Pons (tissue), 1 donor: ENCODE results near the gene EFHD1.

ENCODE experiments used
- DNase-seq: peaks from one replicate; pipeline ENCODE4 v3.0.0-alpha.2; 2016; ENCODE audit warnings: low spot score

EFHD1 gene

DNA sequence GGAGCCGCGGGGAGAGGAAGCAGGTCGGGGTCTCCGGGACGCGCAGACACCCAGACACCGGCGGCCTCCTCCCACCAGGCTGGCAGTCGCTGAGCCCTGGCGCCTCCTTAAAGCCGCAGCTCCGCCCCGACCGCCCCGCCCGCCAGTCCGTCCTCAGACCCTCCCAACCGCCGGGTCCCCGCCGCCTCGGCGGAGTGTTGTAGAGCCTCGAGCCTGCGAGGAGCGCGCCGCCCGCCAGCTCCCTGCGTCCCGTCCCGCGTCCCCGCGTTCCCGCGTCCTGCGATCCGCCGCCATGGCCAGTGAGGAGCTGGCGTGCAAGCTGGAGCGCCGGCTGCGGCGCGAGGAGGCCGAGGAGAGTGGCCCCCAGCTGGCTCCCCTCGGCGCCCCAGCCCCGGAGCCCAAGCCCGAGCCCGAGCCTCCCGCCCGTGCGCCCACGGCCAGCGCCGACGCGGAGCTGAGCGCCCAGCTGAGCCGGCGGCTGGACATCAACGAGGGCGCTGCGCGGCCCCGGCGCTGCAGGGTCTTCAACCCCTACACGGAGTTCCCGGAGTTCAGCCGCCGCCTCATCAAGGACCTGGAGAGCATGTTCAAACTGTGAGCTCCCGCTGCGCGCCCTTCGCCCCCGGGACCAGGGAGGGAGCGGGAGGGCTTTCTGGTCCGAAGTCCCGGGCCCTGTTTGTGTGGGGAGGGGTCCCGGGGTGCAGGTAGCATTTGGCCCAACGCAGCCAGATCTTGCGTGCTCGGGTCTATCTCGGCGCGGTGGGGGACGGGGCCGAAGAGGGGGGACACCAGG is at the start of gene EFHD1:
TSS of gene EFHD1 (plus strand) at position 192 of the 793 bp plus-strand sequence. CDS start at position 293, 101 bp downstream.
- DNase-seq: peak; percentile 68

- DNase-seq: no peak
Measured at GRCh38 chr2:232584238-232584637, 49.2 kb upstream of the EFHD1 start.

DNA sequence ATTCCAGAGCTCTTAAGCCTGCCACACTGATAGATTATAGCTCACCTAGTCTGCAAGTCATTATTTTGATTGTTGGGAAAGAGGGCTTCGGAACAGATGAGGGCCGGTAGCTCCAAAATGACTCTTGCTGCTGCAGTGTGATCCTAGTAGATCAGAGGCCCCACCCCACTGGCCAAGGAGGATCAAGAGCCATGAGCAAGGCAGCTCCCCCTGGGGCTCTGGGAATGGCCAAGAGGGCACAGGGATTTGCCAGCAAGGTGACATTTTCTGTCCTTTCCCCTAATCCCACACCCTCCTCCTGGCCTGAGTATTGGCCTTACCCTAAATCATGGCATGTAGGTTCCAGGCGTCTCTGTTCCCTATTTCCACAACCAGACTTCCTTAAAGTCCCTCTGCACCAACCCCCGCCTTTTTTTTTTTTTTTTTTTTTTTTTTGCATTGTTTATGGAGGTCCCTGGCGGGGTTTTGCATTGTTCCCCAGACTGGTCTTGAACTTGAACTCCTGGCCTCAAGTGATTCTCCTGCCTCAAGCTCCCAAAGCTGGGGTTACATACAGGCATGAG is 46.4 kb upstream of the EFHD1 start:
- no peak for DNase-seq

DNA sequence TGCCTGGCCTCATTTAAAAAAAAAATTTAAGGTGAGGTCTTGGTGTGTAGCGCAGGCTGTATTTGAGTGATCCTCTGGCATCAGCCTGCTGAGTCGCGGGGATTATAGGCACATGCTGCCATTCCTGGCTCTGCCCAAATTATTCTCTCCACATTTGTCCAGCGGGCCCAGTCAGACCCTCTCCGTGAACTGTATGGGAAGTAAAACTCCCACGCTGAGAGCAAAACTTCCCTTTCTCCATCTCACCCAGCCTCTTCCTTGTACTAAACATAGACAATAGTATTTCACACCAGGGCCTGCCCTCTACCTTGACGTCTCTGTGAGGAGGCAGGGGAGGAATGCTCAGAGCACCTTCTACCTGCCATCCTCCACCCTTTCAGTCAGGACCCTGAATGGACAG is 45.9 kb upstream of the EFHD1 start:
- no peak for DNase-seq

DNA sequence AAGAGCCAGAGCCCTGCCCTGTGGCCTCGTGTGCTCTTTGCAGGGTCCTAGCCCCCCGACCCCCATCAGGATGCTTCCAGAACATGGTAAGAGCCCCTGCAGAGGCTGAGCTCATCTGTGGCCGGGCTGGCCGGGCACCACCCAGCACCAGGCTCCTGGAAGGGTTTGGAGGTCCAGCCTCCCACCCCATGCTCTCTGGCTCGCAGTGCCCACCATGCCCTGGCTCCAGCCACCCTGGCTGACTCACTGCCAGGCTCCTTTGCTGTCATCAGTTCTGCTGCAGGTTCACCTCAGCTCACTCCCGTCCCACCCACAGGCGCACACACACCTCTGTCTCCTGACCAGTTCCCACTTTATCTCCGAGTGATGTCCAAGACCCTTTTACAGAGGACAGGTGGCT is 45.4 kb upstream of the EFHD1 start:
- DNase-seq: no peak

DNA sequence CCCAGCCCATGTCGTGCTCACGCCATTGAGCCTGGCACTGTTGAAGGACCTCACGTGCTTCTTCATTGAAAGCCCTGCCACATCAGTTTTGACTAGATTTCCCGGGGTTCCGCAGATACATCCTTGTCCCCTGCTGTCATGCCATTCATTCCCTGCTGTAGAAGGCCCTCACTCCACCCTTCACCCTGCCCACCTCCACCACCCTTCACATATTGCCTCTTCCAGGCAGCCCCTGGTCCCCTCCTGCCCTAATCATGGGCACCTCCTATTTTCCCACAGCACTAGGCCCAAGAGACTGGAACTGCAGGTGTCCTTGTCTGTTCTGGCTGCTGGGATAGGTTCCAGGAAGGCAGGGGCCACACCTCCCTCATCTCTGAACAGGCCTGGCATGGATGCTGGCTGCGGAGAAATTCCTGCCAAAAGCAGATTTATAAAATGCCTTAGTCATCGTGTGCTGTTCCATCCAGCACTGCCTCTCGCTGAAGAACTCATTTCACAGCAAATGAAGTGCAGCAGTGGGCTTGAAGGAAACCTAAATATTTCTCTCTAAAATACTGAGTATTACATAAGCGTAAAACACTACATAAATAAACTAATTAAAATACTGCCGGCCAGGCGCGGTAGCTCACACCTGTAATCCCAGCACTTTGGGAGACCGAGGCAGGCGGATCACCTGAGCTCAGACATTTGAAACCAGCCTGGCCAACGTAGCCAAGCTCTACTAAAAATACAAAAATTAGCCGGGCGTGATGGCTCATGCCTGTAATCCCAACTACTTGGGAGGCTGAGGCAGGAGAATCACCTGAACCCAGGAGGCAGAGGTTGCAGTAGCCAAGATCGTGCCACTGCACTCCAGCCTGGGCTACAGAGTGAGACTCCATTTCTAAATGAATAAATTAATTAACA is 44.5 kb upstream of the EFHD1 start:
- DNase-seq: peak; percentile 38

- DNase-seq: no peak
Measured at GRCh38 chr2:232592772-232593395, 40.5 kb upstream of the EFHD1 start.

- DNase-seq: no peak
Measured at GRCh38 chr2:232593982-232594381, 39.4 kb upstream of the EFHD1 start.

GRCh38 chr2:232597362-232598079 is 35.9 kb upstream of the EFHD1 start:
- no peak for DNase-seq

DNA sequence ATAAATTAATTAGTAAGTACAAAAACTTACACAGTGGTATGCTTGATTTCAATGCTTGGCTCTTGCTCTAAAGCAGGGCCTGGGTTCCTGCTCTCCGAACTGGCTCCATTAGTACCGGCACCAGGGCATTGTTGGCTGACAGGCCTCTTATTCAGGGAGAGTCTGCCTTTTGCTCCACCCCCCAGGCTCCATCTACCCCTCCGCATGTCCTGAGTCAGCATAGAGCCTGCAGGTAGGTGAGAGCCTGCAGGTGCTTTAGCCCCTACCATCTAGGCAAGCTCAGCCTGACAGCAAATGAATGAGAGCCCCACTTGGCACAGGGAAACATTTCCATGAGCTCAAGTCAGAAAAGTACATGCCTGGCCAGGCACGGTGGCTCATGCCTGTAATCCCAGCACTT is 35.1 kb upstream of the EFHD1 start:
- DNase-seq: no peak

GRCh38 chr2:232600053-232600773 is 33.2 kb upstream of the EFHD1 start:
- no peak for DNase-seq

GRCh38 chr2:232603283-232603682 is 30.1 kb upstream of the EFHD1 start:
- DNase-seq: no peak

DNA sequence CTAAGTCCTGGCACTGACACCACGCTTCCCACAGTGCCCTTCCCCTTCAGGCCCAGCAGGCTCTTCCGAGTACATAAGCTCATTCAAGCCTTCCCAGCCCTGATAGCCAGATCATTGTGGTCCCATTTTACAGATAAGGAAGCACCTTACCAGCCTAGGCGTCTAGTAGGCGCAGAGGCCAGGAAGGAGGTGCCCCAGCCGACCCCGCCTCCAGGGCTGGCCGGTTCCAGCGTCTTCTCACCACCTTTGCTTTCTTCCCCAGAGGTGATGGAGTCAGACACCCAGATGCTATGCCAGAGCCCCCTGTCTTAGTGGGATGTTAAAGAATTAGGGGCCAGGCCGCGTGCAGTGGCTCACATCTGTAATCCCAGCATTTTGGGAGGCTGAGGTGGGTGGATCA is 28.9 kb upstream of the EFHD1 start:
- DNase-seq: no peak

GRCh38 chr2:232607011-232607410 is 26.4 kb upstream of the EFHD1 start:
- DNase-seq: no peak

- no peak for DNase-seq
Measured at GRCh38 chr2:232609607-232610006, 23.8 kb upstream of the EFHD1 start.

GRCh38 chr2:232610081-232610480 is 23.3 kb upstream of the EFHD1 start:
- DNase-seq: no peak

DNA sequence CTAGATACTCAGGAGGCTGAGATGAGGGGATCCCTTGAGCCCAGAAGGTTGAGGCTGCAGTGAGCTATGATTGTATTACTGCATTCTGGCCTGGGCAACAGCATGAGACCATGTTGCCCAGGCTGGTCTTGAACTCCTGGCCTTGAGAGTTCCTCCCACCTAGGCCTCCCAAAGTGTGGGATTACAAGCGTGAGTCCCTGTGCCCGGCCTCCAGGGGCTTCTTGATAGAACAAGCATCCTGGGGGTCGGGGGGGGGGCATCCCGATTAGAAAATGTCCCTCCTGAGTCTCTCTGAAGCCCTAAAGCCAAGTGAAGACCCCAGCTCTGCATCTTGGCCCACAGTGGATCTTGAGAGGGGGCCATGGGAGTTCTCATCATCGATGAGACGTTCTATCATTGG is 22.3 kb upstream of the EFHD1 start:
- no peak for DNase-seq

DNA sequence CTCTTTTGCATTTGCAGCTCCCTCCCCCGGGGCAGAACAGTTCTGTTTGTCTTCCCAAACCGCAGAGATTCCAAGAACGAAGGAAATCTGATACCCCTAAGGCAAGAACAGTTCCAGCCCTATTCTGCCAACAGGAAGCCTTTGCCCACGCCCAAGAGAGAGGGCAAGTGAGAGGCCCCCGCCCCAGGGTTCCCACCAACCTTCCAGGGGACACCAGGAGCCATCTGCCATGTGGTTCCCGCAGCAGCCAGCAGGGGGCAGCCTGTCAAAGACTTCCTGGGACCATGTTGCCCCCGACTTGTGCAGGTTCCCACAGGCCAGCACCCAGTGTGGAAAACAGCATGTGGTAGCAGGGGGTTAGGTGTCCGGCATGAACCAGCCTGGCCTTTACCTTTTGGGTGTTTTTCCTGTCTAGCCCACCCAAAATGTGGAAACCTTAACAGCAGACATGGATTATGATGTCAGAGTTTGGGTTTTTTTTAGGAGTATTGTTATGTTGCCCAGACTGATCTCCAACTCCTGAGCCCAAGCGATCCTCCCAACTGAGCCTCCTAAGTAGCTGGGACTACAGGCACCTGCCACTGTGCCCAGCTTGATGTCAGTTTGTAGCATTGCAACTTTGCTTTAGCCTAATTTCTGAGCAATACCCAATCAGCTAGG is 21.7 kb upstream of the EFHD1 start:
- DNase-seq: no peak

- DNase-seq: no peak
Measured at GRCh38 chr2:232613538-232614134, 19.8 kb upstream of the EFHD1 start.

DNA sequence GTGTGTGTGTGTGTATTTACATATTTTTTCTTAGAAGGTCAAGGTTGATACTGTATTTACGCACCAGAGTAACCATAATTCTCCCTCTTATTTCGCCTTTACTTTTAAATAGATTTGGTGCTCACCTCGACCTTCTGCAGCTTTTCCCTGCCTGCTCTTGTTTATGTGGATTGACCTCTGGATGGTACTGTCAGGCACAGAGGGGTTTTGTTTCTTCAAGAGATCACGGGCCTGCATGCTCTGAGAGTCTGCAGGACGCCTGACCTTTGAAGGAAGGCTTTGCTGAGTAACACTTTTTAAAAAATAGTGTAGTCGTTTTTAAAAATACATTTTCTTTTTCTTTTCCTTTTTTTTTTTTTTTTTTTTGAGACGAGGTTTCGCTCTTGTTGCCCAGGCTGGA is 18.1 kb upstream of the EFHD1 start:
- no peak for DNase-seq
